T-cell (primary cell): Measurements from ENCODE around the gene LTB4R2. TPM values are rescaled to one million over a fixed set of nuclear protein-coding genes. Genes with fewer than 3 reads are reported as not detected.
A peak's percentile ranks its signal among the peaks of the same experiment; 100 is the strongest.

Source experiments
- ATAC-seq, 4 experiments: fragments of 200-7000 bp in 3 of 4; fragments of 150-1000 bp in 1 of 4; cut with Tn5 transposase; replicated peaks in 1 of 4; 1 replicate in 3 of 4; 2 replicates in 1 of 4; pipeline ENCODE4 v1.10.0; 2021; ENCODE audit warnings: moderate library complexity in 3 of 4, mild to moderate bottlenecking in 2 of 4, moderate number of reproducible peaks in 1 of 4
- CTCF ChIA-PET, 2 donors: fragments of 300-600 bp; sonication (Branson Sonifier 250); formaldehyde crosslinking; loops; one replicate each; lab custom pipeline; 2022; ENCODE audit warnings: antibody characterized with exemption in 2 of 2; lab: Charles Lee
- POLR2A ChIA-PET, 2 donors: fragments of 300-600 bp; sonication (Branson Sonifier 250); formaldehyde crosslinking; loops; one replicate each; lab custom pipeline; 2022; ENCODE audit warnings: antibody characterized with exemption in 2 of 2; lab: Charles Lee
- DNase-seq, 35 experiments: peaks; one replicate each; pipeline versions ENCODE4 v3.0.0 to v3.0.0-alpha.2; 2013 to 2023
- H3K27ac ChIP-seq: one replicate; pipeline ENCODE4 v1.5.1; 2013; ENCODE audit warnings: low read length
- H3K27me3 ChIP-seq, 2 experiments: replicated peaks in 1 of 2; 1 replicate in 1 of 2; 2 replicates in 1 of 2; pipeline versions ENCODE4 v1.6.1 to v1.7.0; 2013; ENCODE audit warnings: low read length in 1 of 2, mixed read lengths in 1 of 2; ENCODE audit not compliant: control insufficient read depth in 2 of 2, insufficient read depth in 2 of 2; ENCODE audit errors: extremely low read depth in 1 of 2
- H3K36me3 ChIP-seq, 2 donors: 1 replicate in 1 of 2; 2 replicates in 1 of 2; pipeline versions ENCODE4 v1.6.1 to v1.7.0; 2013; ENCODE audit warnings: low read length in 1 of 2; ENCODE audit not compliant: control insufficient read depth in 2 of 2, insufficient read depth in 1 of 2; ENCODE audit errors: extremely low read depth in 1 of 2
- H3K4me1 ChIP-seq, 2 experiments: 1 replicate in 1 of 2; 2 replicates in 1 of 2; pipeline versions ENCODE4 v1.6.1 to v1.7.0; 2013; ENCODE audit warnings: low read length in 2 of 2, mixed read lengths in 1 of 2; ENCODE audit not compliant: insufficient read depth in 2 of 2, control insufficient read depth in 1 of 2; ENCODE audit errors: extremely low read depth in 1 of 2
- H3K4me3 ChIP-seq, 2 donors: 1 replicate in 1 of 2; 2 replicates in 1 of 2; pipeline versions ENCODE4 v1.5.1 to v1.7.0; 2013; ENCODE audit warnings: mild to moderate bottlenecking in 2 of 2, low read length in 1 of 2, moderate library complexity in 1 of 2; ENCODE audit not compliant: control insufficient read depth in 1 of 2; ENCODE audit errors: extremely low read depth in 1 of 2
- H3K9me3 ChIP-seq: 2 replicates; pipeline ENCODE4 v1.7.0; 2013
- H3K27ac Mint-ChIP-seq, 2 donors: one replicate each; pipeline ENCODE4 v1.8.0; 2020 to 2021; ENCODE audit warnings: mild to moderate bottlenecking in 2 of 2, mixed read lengths in 2 of 2
- H3K27me3 Mint-ChIP-seq, 2 donors: one replicate each; pipeline ENCODE4 v1.8.0; 2021 to 2022; ENCODE audit warnings: mixed read lengths in 2 of 2
- H3K36me3 Mint-ChIP-seq: one replicate; pipeline ENCODE4 v1.8.0; 2021; ENCODE audit warnings: mixed read lengths
- H3K4me1 Mint-ChIP-seq, 3 donors: one replicate each; pipeline ENCODE4 v1.8.0; 2020 to 2022; ENCODE audit warnings: mixed read lengths in 3 of 3, mild to moderate bottlenecking in 1 of 3
- H3K4me3 Mint-ChIP-seq, 3 donors: one replicate each; pipeline ENCODE4 v1.8.0; 2020 to 2022; ENCODE audit warnings: mild to moderate bottlenecking in 3 of 3, mixed read lengths in 3 of 3, moderate library complexity in 3 of 3
- H3K9me3 Mint-ChIP-seq, 3 donors: one replicate each; pipeline ENCODE4 v1.8.0; 2020 to 2022; ENCODE audit warnings: mixed read lengths in 3 of 3
- WGBS: methylation state at CpG from one replicate; pipeline ENCODE4 v1.1.5; 2013; ENCODE audit warnings: missing lambda C conversion rate; ENCODE audit not compliant: insufficient coverage; 5-methylcytosine and 5-hydroxymethylcytosine counted together
- total RNA-seq, 35 experiments: library from RNA in 6 of 35; stranded (reverse) in 6 of 35; fragments of 120-200 nt in 1 of 35; gene quantifications; one replicate each; pipeline versions ENCODE4 v1.2.1 to v1.2.4 and lab custom pipeline; 2013 to 2026

The LTB4R2 gene
- total RNA-seq, 5 donors from 2014 or later (not counting 1 experiment from before 2014, with no cell fraction given), result 18.6 to 25.2 (median 20.3) TPM

DNA sequence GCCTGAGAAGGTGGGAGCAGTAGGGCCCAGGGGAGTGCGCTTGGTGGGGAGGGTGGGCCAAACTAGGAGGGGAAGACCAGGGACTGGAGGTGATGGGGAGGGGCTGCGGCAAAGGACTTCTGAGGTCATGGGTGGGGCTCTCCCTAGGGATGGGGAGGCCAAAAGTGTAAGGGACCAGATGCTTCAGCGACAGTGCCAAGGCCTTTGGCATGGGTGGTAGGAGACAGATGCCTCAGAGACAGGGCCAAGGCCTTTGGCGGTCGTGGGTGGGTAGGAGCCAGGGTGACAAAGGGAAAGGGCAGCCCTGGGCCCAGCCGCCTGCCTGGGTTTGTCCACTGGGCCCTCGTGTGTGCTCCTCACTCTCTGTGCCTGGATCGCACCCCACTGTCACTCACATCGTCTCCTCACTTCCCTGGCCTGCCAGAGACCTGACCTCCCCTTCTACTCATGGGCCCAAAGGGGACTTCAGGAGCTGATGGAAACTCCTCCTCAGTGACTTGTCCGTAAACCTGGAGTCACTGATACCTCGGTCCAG lies 25.4 kb upstream of the LTB4R2 start:
- no peak for ATAC-seq
- peaks cover 3 to 13% (median 9%) of the 10 kb centered on the region in 3 donors for H3K4me1 Mint-ChIP-seq
- POLR2A ChIA-PET, result no interaction called here

DNA sequence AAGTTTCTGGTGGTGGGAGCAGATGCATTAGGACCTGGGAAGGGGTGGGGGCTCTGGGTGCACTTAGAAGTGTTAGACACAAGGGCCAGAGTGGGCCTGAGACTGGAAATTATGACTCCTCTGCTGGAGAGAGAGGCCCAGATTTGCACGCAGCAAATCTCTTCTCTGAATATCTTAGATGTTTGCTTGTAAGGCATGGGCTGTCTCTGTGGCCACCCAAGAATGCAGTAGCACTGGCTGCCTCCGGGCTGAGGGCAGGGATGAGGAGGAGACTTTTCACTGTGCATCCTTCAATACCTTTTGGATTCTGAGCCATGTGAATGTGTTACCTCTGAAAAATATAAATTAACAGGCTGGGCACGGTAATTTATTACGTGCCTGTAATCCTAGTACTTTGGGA lies 24.6 kb upstream of the LTB4R2 start:
- Mint-ChIP-seq H3K36me3 (peaks cover 5% of the 10 kb centered on the region), H3K4me3 (no peak overlapping the region), H3K27me3 (no peaks in the 10 kb centered on the region), H3K9me3 (no peaks in the 10 kb centered on the region), H3K27ac (no peak overlapping the region), H3K4me1 (peaks cover 1 to 13% (median 2%) of the 10 kb centered on the region in 3 donors)
- DNase-seq (no peak), ATAC-seq (no peak)
- Histone ChIP-seq H3K27ac (no peak overlapping the region), H3K36me3 (peaks cover 0 to 11% of the 10 kb centered on the region in 2 donors), H3K4me3 (no peak overlapping the region), H3K27me3 (no peaks in the 10 kb centered on the region), H3K9me3 (no peaks in the 10 kb centered on the region), H3K4me1 (peaks cover 0 to 12% of the 10 kb centered on the region in 2 experiments)
- WGBS, result 96% methylated on average over 4 of the region's 4 CpGs
- POLR2A ChIA-PET, result no interaction called here
- CTCF ChIA-PET, result no interaction called here

More for the DNA sequence above, 25.4 kb upstream of the LTB4R2 start:
- Histone ChIP-seq H3K4me3 (no peak overlapping the region), H3K27me3 (no peaks in the 10 kb centered on the region), H3K4me1 (peaks cover 1 to 12% of the 10 kb centered on the region in 2 experiments), H3K36me3 (peaks cover 0 to 3% of the 10 kb centered on the region in 2 donors), H3K27ac (no peak overlapping the region), H3K9me3 (no peaks in the 10 kb centered on the region)
- H3K27ac Mint-ChIP-seq, result no peak overlapping the region
- WGBS, result 93% methylated on average over 10 of the region's 11 CpGs
- no peak overlapping the region for H3K4me3 Mint-ChIP-seq
- no peaks in the 10 kb centered on the region for H3K36me3 Mint-ChIP-seq
- H3K27me3 Mint-ChIP-seq, result no peaks in the 10 kb centered on the region
- CTCF ChIA-PET, result no interaction called here
- no peak for DNase-seq
- no peaks in the 10 kb centered on the region for H3K9me3 Mint-ChIP-seq

DNA sequence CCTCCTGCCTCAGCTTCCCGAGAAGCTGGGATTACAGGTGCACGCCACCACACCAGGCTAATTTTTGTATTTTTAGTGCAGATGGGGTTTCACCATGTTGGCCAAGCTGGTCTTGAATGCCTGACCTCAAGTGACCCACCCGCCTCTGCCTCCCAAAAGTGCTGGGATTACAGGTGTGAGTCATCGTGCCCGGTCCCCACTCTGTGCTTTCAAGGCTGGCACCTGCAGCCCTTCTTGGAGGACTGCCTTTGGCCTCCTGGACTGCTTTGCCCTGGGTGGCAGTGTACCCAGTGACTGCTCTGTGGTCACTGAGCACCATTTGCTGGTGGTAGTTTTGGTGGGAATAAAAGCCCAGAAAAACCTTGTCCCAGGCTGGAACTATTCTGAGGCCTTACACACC lies 22.9 kb upstream of the LTB4R2 start:
- peaks cover 0 to 11% (median 2%) of the 10 kb centered on the region in 3 donors for H3K4me1 Mint-ChIP-seq
- Histone ChIP-seq H3K4me1 (peaks cover 0 to 13% of the 10 kb centered on the region in 2 experiments), H3K9me3 (no peaks in the 10 kb centered on the region), H3K4me3 (no peak overlapping the region), H3K27me3 (no peaks in the 10 kb centered on the region), H3K36me3 (peaks cover 6 to 27% of the 10 kb centered on the region in 2 donors), H3K27ac (no peak overlapping the region)
- 95% methylated on average over 4 of the region's 5 CpGs for WGBS
- CTCF ChIA-PET, result no interaction called here
- H3K36me3 Mint-ChIP-seq, result peaks cover 18% of the 10 kb centered on the region
- POLR2A ChIA-PET, result no interaction called here
- H3K9me3 Mint-ChIP-seq, result no peaks in the 10 kb centered on the region
- H3K4me3 Mint-ChIP-seq, result no peak overlapping the region
- ATAC-seq (no peak), DNase-seq (no peak)
- H3K27me3 Mint-ChIP-seq, result no peaks in the 10 kb centered on the region
- no peak overlapping the region for H3K27ac Mint-ChIP-seq

DNA sequence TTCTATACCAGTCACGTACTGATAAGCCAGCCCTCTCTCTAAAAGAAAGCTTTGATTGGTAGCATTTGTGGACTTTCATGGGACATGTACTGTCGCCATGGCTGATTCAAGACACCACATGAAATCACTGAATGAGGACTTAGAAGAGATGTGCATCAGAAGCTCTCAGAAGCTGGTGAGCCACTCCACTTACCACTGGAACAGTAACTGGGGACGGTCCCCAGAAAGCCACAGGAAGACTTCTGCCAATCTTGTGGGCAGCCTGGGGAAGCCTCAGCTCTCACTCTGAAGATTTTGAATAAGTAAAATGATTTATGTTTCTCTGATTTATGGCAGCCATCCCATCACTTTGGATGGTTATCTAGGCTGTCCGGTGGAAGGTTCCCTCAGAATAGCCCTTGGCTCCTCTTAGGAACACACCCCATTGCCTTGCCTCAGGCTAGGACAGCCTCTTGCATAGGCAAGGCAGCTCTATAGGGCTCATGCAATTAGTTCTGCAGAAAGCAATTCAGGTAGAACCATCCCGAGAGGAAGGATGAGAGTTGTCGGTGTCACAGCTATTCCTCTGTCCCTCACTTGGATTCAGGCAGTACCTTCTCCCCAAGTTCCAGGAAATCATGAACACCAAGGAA lies 20.2 kb upstream of the LTB4R2 start:
- Histone ChIP-seq H3K36me3 (peaks cover 10 to 35% of the 10 kb centered on the region in 2 donors), H3K27ac (no peak overlapping the region), H3K9me3 (no peaks in the 10 kb centered on the region), H3K4me1 (peaks cover 0 to 13% of the 10 kb centered on the region in 2 experiments), H3K4me3 (no peak overlapping the region), H3K27me3 (no peaks in the 10 kb centered on the region)
- peak; percentile 42 to 81 (median 74) for ATAC-seq
- ChIA-PET POLR2A (no interaction called here), CTCF (interaction anchor here (0.6 to 1.6 kb wide), 2 partner anchors 9 to 47 kb away, joined by 3 to 8 read pairs; partner anchors contain the start of gene TINF2 (in 1 of the 2))
- Mint-ChIP-seq H3K9me3 (no peaks in the 10 kb centered on the region), H3K36me3 (peaks cover 27% of the 10 kb centered on the region), H3K4me3 (no peak overlapping the region), H3K27me3 (no peaks in the 10 kb centered on the region), H3K4me1 (peaks cover 0 to 11% (median 2%) of the 10 kb centered on the region in 3 donors), H3K27ac (no peak overlapping the region)
- DNase-seq, result peak in 1 of 35 experiments; percentile 42
- WGBS, result 67% methylated on average over 3 of the region's 6 CpGs

DNA sequence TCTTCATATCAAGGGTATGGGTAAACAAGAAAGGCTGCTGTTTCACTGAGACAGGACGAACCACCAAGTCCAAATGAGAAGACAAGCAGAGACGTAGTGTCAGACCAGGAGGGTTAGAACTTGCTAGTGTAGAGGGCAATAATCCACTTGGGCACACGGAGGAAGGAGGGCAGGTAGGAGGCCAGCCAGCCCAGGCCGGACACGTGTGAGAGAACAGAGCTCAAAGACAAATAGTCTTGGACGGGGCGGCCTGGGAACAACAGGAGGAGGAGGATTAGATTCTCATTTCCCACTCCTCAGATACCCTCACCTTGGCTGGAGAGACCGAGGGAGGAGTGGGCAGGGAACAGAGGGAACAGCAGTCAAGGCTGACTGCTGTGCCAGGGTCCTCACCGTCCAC lies 19.2 kb upstream of the LTB4R2 start:
- Histone ChIP-seq H3K27me3 (no peaks in the 10 kb centered on the region), H3K4me1 (peaks cover 0 to 13% of the 10 kb centered on the region in 2 experiments), H3K27ac (no peak overlapping the region), H3K36me3 (peaks cover 10 to 40% of the 10 kb centered on the region in 2 donors), H3K9me3 (no peaks in the 10 kb centered on the region), H3K4me3 (no peak overlapping the region)
- WGBS, result 92% methylated on average over 4 of the region's 9 CpGs
- H3K27me3 Mint-ChIP-seq, result no peaks in the 10 kb centered on the region
- POLR2A ChIA-PET, result interaction anchor here in 1 of 2 donors (1.0 kb wide), 1 partner anchor 48 kb away, joined by 3 read pairs; the partner anchor contains the start of gene TINF2
- H3K4me3 Mint-ChIP-seq, result no peak overlapping the region
- no peak overlapping the region for H3K27ac Mint-ChIP-seq
- CTCF ChIA-PET, result no interaction called here
- H3K9me3 Mint-ChIP-seq, result no peaks in the 10 kb centered on the region
- no peak for DNase-seq
- H3K4me1 Mint-ChIP-seq, result peaks cover 0 to 13% (median 2%) of the 10 kb centered on the region in 3 donors
- no peak for ATAC-seq
- H3K36me3 Mint-ChIP-seq, result peaks cover 32% of the 10 kb centered on the region

DNA sequence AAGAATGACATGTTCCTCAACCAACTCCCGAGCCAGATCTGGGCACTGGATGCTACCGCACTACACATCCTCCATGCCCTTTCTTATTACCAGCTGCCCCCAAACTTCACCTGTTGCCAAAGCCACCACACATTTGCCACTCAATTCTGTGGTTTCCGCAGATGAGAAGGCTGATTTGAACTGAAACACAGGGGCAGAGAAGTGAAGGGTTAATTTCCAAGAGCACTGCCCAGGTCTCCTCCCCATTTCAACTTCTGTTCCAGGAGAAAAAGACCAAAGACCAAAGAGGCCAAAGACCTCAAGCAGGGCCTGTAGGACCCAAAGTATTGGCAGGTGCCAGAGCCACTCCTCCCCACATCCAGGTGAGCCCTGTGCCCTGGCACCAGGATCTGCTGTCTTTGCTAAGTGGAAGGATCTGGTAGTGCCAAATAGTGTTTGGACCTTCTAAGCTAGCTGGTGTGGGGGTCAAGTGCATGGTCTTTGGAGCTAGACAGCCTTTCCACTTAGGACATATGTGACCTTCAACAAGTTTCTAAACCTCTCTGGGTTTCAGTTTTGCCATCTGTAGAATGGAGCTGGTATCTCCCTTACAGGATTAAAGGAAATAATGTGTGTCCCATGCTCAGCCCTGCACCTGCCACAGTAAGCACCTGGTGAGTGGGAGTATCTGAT lies 18.4 kb upstream of the LTB4R2 start:
- Mint-ChIP-seq H3K27ac (no peak overlapping the region), H3K36me3 (peaks cover 41% of the 10 kb centered on the region), H3K4me3 (no peak overlapping the region), H3K27me3 (no peaks in the 10 kb centered on the region), H3K9me3 (no peaks in the 10 kb centered on the region), H3K4me1 (peaks cover 6 to 21% (median 8%) of the 10 kb centered on the region in 3 donors)
- H3K27me3 ChIP-seq, result no peaks in the 10 kb centered on the region
- no peak overlapping the region for H3K27ac ChIP-seq
- POLR2A ChIA-PET, result interaction anchor here (0.6 to 1.7 kb wide), 3 partner anchors 14 to 63 kb away, joined by 3 to 4 read pairs (median 4); partner anchors contain the start of gene TINF2 (in 1 of the 2)
- no peak overlapping the region for H3K4me3 ChIP-seq
- peaks cover 0 to 14% of the 10 kb centered on the region in 2 experiments for H3K4me1 ChIP-seq
- no peaks in the 10 kb centered on the region for H3K9me3 ChIP-seq
- peaks cover 10 to 48% of the 10 kb centered on the region in 2 donors for H3K36me3 ChIP-seq
- DNase-seq (no peak), ATAC-seq (no peak)
- 100% methylated on average over 1 of the region's 3 CpGs for WGBS
- CTCF ChIA-PET, result interaction anchor here in 1 of 2 donors (1.8 kb wide), 1 partner anchor 17 kb away, joined by 8 read pairs; the partner anchor contains the start of gene CIDEB
